Spleen (tissue), 11 donors: ENCODE data around the gene SLC7A11. TPM values are rescaled to one million over a fixed set of nuclear protein-coding genes. Genes with fewer than 3 reads are reported as not detected.

Source experiments
- DNase-seq: peaks from one replicate; pipeline ENCODE4 v3.0.0-alpha.2; 2020
- H3K27ac ChIP-seq, 8 donors: fragments of 200-600 bp; sonication (generic) in 7 of 8; 1 replicate in 4 of 8; 2 replicates in 4 of 8; pipeline versions ENCODE4 v1.5.0 to v1.8.0; 2016 to 2021; ENCODE audit warnings: inconsistent platforms in 4 of 8, mild to moderate bottlenecking in 4 of 8, moderate library complexity in 1 of 8
- H3K27me3 ChIP-seq, 7 donors: fragments of 200-600 bp; sonication (generic) in 6 of 7; replicated peaks in 1 of 7; 1 replicate in 4 of 7; 2 replicates in 3 of 7; pipeline versions ENCODE4 v1.5.0 to v1.8.0; 2016 to 2021; ENCODE audit warnings: inconsistent platforms in 3 of 7, mild to moderate bottlenecking in 1 of 7
- H3K36me3 ChIP-seq, 6 donors: fragments of 200-600 bp; sonication (generic) in 5 of 6; 1 replicate in 4 of 6; 2 replicates in 2 of 6; pipeline versions ENCODE4 v1.5.0 to v1.8.0; 2016 to 2021; ENCODE audit warnings: inconsistent platforms in 2 of 6
- H3K4me1 ChIP-seq, 6 donors: fragments of 200-600 bp; sonication (generic) in 5 of 6; 1 replicate in 3 of 6; 2 replicates in 3 of 6; pipeline versions ENCODE4 v1.5.0 to v1.8.0; 2016 to 2021; ENCODE audit warnings: inconsistent platforms in 3 of 6
- H3K4me3 ChIP-seq, 8 donors: fragments of 200-600 bp; sonication (generic) in 7 of 8; 1 replicate in 4 of 8; 2 replicates in 4 of 8; pipeline versions ENCODE4 v1.5.0 to v1.8.0; 2016 to 2021; ENCODE audit warnings: inconsistent platforms in 4 of 8, mild to moderate bottlenecking in 4 of 8, moderate library complexity in 2 of 8
- H3K9me3 ChIP-seq, 8 donors: fragments of 200-600 bp; sonication (generic) in 7 of 8; 1 replicate in 4 of 8; 2 replicates in 4 of 8; pipeline versions ENCODE4 v1.5.0 to v1.8.0; 2016 to 2021; ENCODE audit warnings: inconsistent platforms in 4 of 8
- POLR2A ChIP-seq, 3 donors: fragments of 450-650 bp; IDR thresholded peaks; one replicate each; pipeline ENCODE4 v1.5.1; 2017; ENCODE audit warnings: antibody characterized with exemption in 3 of 3, mild to moderate bottlenecking in 1 of 3
- POLR2AphosphoS5 ChIP-seq, 3 donors: sonication (generic); formaldehyde crosslinking; IDR thresholded peaks; one replicate each; pipeline ENCODE4 v1.5.1; 2017; ENCODE audit warnings: antibody characterized with exemption in 3 of 3
- WGBS, 5 donors: extraction: QIAGEN DNeasy Blood & Tissue Kit in 3 of 5; methylation state at CpG; one replicate each; pipeline versions ENCODE4 v1.1.5 to v1.1.7; 2013 to 2018; 5-methylcytosine and 5-hydroxymethylcytosine counted together
- intact Hi-C: fragments of 100-400 bp; cut with DNase I; formaldehyde crosslinking; loops from one replicate; pipeline ENCODE4 v1.15.0; 2023; ENCODE audit warnings: low total_unique reads
- polyA plus RNA-seq, 3 donors: library from polyadenylated mRNA; stranded (reverse); fragments of 200-250 nt; gene quantifications; one replicate each; pipeline ENCODE4 v1.2.1, GENCODE V29; 2013
- total RNA-seq, 7 donors: library from RNA; depleted of rRNA in 3 of 7; stranded (reverse); fragments of >200 nt in 3 of 7; fragmentation: NEBNext Ultra II Directional in 4 of 7; extraction: Animal tissue kit (Norgen Biotek cat#: 25700) in 4 of 7; gene quantifications; one replicate each; pipeline versions ENCODE4 v1.1.0 to v1.2.1, GENCODE V29; 2016 to 2021
- TF ChIP-seq, protein P1 (sequence below), 11 experiments: fragments of 200-600 bp in 7 of 11; fragments of 450-650 bp in 4 of 11; sonication (generic) in 4 of 11; IDR thresholded peaks in 8 of 11; conservative IDR thresholded peaks in 3 of 11; 1 replicate in 7 of 11; 2 replicates in 4 of 11; pipeline versions ENCODE4 v1.4.0 to v1.8.0; 2016 to 2021; ENCODE audit warnings: antibody characterized with exemption in 11 of 11, inconsistent platforms in 4 of 11, mild to moderate bottlenecking in 1 of 11
- donor health status: healthy with polysubstance abuse.
- donor health status: DM: no; HTN: no; CAD: no; lungs with moderate emphysema.
- donor health status: DM: no; HTN: no; CAD: no.
- donor health status: Bipolar disorder and iron deficiency.
- donor health status: healthy.
- donor health status: DM: no; HTN: no; CAD: no.
- donor health status: DM: yes; HTN: yes; CAD: no.

Gene SLC7A11
- total and polyA plus RNA-seq, 10 donors = 0.13 to 2.1 (median 0.52) TPM

- H3K9me3 ChIP-seq = no peaks in the 10 kb centered on the region
- no peak overlapping the region for H3K27ac ChIP-seq
- H3K36me3 ChIP-seq = no peaks in the 10 kb centered on the region
- no peak for DNase-seq
- TF ChIP-seq, protein P1, sequence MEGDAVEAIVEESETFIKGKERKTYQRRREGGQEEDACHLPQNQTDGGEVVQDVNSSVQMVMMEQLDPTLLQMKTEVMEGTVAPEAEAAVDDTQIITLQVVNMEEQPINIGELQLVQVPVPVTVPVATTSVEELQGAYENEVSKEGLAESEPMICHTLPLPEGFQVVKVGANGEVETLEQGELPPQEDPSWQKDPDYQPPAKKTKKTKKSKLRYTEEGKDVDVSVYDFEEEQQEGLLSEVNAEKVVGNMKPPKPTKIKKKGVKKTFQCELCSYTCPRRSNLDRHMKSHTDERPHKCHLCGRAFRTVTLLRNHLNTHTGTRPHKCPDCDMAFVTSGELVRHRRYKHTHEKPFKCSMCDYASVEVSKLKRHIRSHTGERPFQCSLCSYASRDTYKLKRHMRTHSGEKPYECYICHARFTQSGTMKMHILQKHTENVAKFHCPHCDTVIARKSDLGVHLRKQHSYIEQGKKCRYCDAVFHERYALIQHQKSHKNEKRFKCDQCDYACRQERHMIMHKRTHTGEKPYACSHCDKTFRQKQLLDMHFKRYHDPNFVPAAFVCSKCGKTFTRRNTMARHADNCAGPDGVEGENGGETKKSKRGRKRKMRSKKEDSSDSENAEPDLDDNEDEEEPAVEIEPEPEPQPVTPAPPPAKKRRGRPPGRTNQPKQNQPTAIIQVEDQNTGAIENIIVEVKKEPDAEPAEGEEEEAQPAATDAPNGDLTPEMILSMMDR (IDR thresholded peaks at IDR 0.05 in 8 of 11, conservative IDR thresholded peaks at IDR 0.05 in 3 of 11) = no peak
- TF ChIP-seq POLR2A (IDR thresholded peaks at IDR 0.05) (no peak), POLR2AphosphoS5 (IDR thresholded peaks at IDR 0.05) (no peak)
- WGBS, 5 donors = 56 to 72% (median 58%) methylated on average over 5 of the region's 5 CpGs
- H3K4me3 ChIP-seq = no peak overlapping the region
- intact Hi-C loops = no loop called here
- H3K27me3 ChIP-seq = no peaks in the 10 kb centered on the region
- H3K4me1 ChIP-seq = peaks cover 0 to 10% (median 2%) of the 10 kb centered on the region in 6 donors
These were observed 42.4 kb downstream of the SLC7A11 start for GRCh38 chr4:138199568-138200235.

DNA sequence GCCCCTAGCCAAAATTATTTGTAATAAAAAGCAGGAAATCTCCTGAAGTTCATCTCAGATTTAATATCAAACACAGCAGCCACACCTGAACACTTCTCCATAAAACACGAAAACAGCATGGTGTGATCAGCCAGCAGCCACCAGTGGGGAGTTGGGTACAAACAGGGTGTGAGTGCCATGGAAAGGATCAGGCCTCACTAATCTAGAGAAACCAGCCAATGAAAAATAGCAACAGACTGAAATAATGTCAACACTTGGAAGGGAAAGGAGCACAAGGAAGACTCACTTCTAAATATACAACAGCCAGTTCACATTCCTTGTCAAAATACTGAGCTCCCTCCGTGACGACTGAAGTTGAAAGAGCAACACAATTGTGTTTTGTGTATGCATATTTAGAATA lies 46.0 kb downstream of the SLC7A11 start:
- TF ChIP-seq POLR2A (IDR thresholded peaks at IDR 0.05) = no peak
- TF ChIP-seq, protein P1 (IDR thresholded peaks at IDR 0.05 in 8 of 11, conservative IDR thresholded peaks at IDR 0.05 in 3 of 11) = no peak
- H3K36me3 ChIP-seq = no peaks in the 10 kb centered on the region
- WGBS, 5 donors = 91 to 96% (median 93%) methylated on average over 3 of the region's 3 CpGs
- no peaks in the 10 kb centered on the region for H3K27me3 ChIP-seq
- H3K27ac ChIP-seq = no peak overlapping the region
- intact Hi-C loops = no loop called here
- H3K4me1 ChIP-seq = peaks cover 0 to 13% (median 2%) of the 10 kb centered on the region in 6 donors
- no peaks in the 10 kb centered on the region for H3K9me3 ChIP-seq
- no peak for DNase-seq
- H3K4me3 ChIP-seq = no peak overlapping the region

- 85 to 96% (median 93%) methylated on average over 1 of the region's 1 CpG for WGBS, 5 donors
- DNase-seq = no peak
- no peak overlapping the region for H3K4me3 ChIP-seq
- H3K36me3 ChIP-seq = no peaks in the 10 kb centered on the region
- intact Hi-C loops = no loop called here
- H3K27me3 ChIP-seq = no peaks in the 10 kb centered on the region
- no peak overlapping the region for H3K27ac ChIP-seq
- H3K9me3 ChIP-seq = no peaks in the 10 kb centered on the region
- TF ChIP-seq, protein P1 (IDR thresholded peaks at IDR 0.05 in 8 of 11, conservative IDR thresholded peaks at IDR 0.05 in 3 of 11) = no peak
- TF ChIP-seq POLR2A (IDR thresholded peaks at IDR 0.05) = no peak
- no peak for TF ChIP-seq POLR2AphosphoS5 (IDR thresholded peaks at IDR 0.05)
- H3K4me1 ChIP-seq = peaks cover 0 to 25% (median 3%) of the 10 kb centered on the region in 6 donors
These were observed 48.2 kb downstream of the SLC7A11 start for GRCh38 chr4:138193963-138194362.

GRCh38 chr4:138192113-138192512 lies 50.0 kb downstream of the SLC7A11 start:
- no peak overlapping the region for H3K4me3 ChIP-seq
- DNase-seq = no peak
- TF ChIP-seq, protein P1 (IDR thresholded peaks at IDR 0.05 in 8 of 11, conservative IDR thresholded peaks at IDR 0.05 in 3 of 11) = no peak
- TF ChIP-seq POLR2A (IDR thresholded peaks at IDR 0.05) (no peak), POLR2AphosphoS5 (IDR thresholded peaks at IDR 0.05) (no peak)
- H3K4me1 ChIP-seq = peaks cover 0 to 25% (median 3%) of the 10 kb centered on the region in 6 donors
- no peaks in the 10 kb centered on the region for H3K27me3 ChIP-seq
- H3K36me3 ChIP-seq = no peaks in the 10 kb centered on the region
- H3K27ac ChIP-seq = no peak overlapping the region
- 73 to 88% (median 79%) methylated on average over 2 of the region's 2 CpGs for WGBS, 5 donors
- no peaks in the 10 kb centered on the region for H3K9me3 ChIP-seq
- intact Hi-C loops = no loop called here
